H1 (cell line): Measurements from ENCODE around the gene DAAM1. TPM values are rescaled to one million over a fixed set of nuclear protein-coding genes. Genes with fewer than 3 reads are reported as not detected.

Experiments
- CTCF ChIA-PET: fragments of 300-600 bp; sonication (Branson Sonifier 250); formaldehyde crosslinking; loops from one replicate; lab custom pipeline; 2021; ENCODE audit not compliant: partially characterized antibody; lab: Charles Lee
- POLR2A ChIA-PET: fragments of 300-600 bp; sonication (Branson Sonifier 250); formaldehyde crosslinking; loops from one replicate; lab custom pipeline; 2021; ENCODE audit warnings: inconsistent platforms; ENCODE audit not compliant: partially characterized antibody; lab: Charles Lee
- DNase-seq, 2 experiments: peaks; one replicate each; pipeline versions ENCODE4 v3.0.0 to v3.0.0-alpha.2; 2010 to 2022; ENCODE audit warnings: low spot score in 2 of 2, low read depth in 1 of 2, mixed read lengths in 1 of 2
- FAIRE-seq: peaks from 2 replicates; lab custom pipeline; 2011; peaks lifted over from hg19 to GRCh38; lab: Jason Lieb, UNC
- H2AFZ ChIP-seq: 2 replicates; pipeline ENCODE4 v1.8.1; 2012; ENCODE audit warnings: low read length, inconsistent platforms
- H2AK5ac ChIP-seq: 2 replicates; pipeline ENCODE4 v1.6.1; 2013; ENCODE audit warnings: low read depth, low read length
- H2BK120ac ChIP-seq: replicated peaks from 2 replicates; pipeline ENCODE3; 2013; ENCODE audit warnings: low read depth, low read length, inconsistent platforms
- H2BK12ac ChIP-seq: 2 replicates; pipeline ENCODE4 v1.6.1; 2013; ENCODE audit warnings: low read depth, low read length
- H2BK15ac ChIP-seq: 2 replicates; pipeline ENCODE4 v1.6.1; 2013; ENCODE audit warnings: low read length
- H2BK20ac ChIP-seq: 2 replicates; pipeline ENCODE4 v1.6.1; 2013; ENCODE audit warnings: low read length
- H2BK5ac ChIP-seq: 2 replicates; pipeline ENCODE4 v1.6.1; 2013; ENCODE audit warnings: low read depth, low read length
- H3K14ac ChIP-seq: 2 replicates; pipeline ENCODE4 v1.6.1; 2013; ENCODE audit warnings: inconsistent platforms; ENCODE audit not compliant: insufficient read length
- H3K18ac ChIP-seq: 2 replicates; pipeline ENCODE4 v1.6.1; 2013; ENCODE audit warnings: low read length; ENCODE audit errors: extremely low read depth
- H3K23ac ChIP-seq: 2 replicates; pipeline ENCODE4 v1.6.1; 2013; ENCODE audit warnings: inconsistent platforms; ENCODE audit not compliant: insufficient read length
- H3K23me2 ChIP-seq: 2 replicates; pipeline ENCODE4 v1.6.1; 2013; ENCODE audit warnings: low read depth, low read length
- H3K27ac ChIP-seq: 2 replicates; pipeline ENCODE4 v1.6.1; 2011; ENCODE audit warnings: low read depth, low read length, inconsistent platforms
- H3K27me3 ChIP-seq, 4 experiments: replicated peaks in 1 of 4; 1 replicate in 1 of 4; 2 replicates in 3 of 4; pipeline versions ENCODE4 v1.6.1 to v1.8.1; 2011 to 2013; ENCODE audit warnings: low read length in 3 of 4, mild to moderate bottlenecking in 3 of 4, inconsistent platforms in 2 of 4, mixed read lengths in 2 of 4, moderate library complexity in 1 of 4; ENCODE audit not compliant: control insufficient read depth in 3 of 4, insufficient read depth in 3 of 4; ENCODE audit errors: extremely low read depth in 1 of 4
- H3K36me3 ChIP-seq, 4 experiments: 2 replicates each; pipeline versions ENCODE4 v1.6.1 to v1.8.1; 2011 to 2013; ENCODE audit warnings: mild to moderate bottlenecking in 4 of 4, low read length in 3 of 4, moderate library complexity in 2 of 4, control low read depth in 1 of 4, inconsistent platforms in 1 of 4; ENCODE audit not compliant: insufficient read depth in 4 of 4, control insufficient read depth in 2 of 4
- H3K4ac ChIP-seq: replicated peaks from 2 replicates; pipeline ENCODE3; 2013; ENCODE audit warnings: low read length, low read depth, mixed read lengths, inconsistent platforms; ENCODE audit not compliant: insufficient read length
- H3K4me1 ChIP-seq, 4 experiments: replicated peaks in 1 of 4; 1 replicate in 1 of 4; 2 replicates in 3 of 4; pipeline versions ENCODE4 v1.6.1 to v1.8.1; 2011 to 2013; ENCODE audit warnings: low read length in 3 of 4, inconsistent platforms in 2 of 4, mixed read lengths in 1 of 4; ENCODE audit not compliant: insufficient read depth in 4 of 4, control insufficient read depth in 3 of 4
- H3K4me2 ChIP-seq, 2 experiments: 2 replicates each; pipeline versions ENCODE4 v1.6.1 to v1.8.1; 2011 to 2013; ENCODE audit warnings: low read depth in 2 of 2, low read length in 2 of 2, control low read depth in 1 of 2, inconsistent platforms in 1 of 2, mild to moderate bottlenecking in 1 of 2; ENCODE audit not compliant: insufficient read depth in 1 of 2
- H3K4me3 ChIP-seq, 4 experiments: fragments of 200-600, 300-600 bp in 1 of 4; sonication (generic), shearing (Covaris generic), sonication (Bioruptor Twin) in 1 of 4; 2 replicates each; pipeline versions ENCODE4 v1.5.1 to v1.8.1; 2011 to 2016; ENCODE audit warnings: low read length in 4 of 4, low read depth in 3 of 4, control low read depth in 2 of 4, inconsistent platforms in 2 of 4, mild to moderate bottlenecking in 2 of 4, mixed read lengths in 1 of 4, moderate library complexity in 1 of 4; ENCODE audit not compliant: insufficient read depth in 2 of 4; ENCODE audit errors: extremely low read depth in 1 of 4
- H3K56ac ChIP-seq: replicated peaks from 2 replicates; pipeline ENCODE3; 2013; ENCODE audit warnings: low read depth, mild to moderate bottlenecking, mixed read lengths, low read length, inconsistent platforms; ENCODE audit not compliant: insufficient read length
- H3K79me1 ChIP-seq: 2 replicates; pipeline ENCODE4 v1.6.1; 2013; ENCODE audit warnings: low read depth, low read length, control low read depth
- H3K79me2 ChIP-seq, 2 experiments: 2 replicates each; pipeline versions ENCODE4 v1.6.1 to v1.8.1; 2012 to 2013; ENCODE audit warnings: low read length in 2 of 2, mild to moderate bottlenecking in 2 of 2, inconsistent platforms in 1 of 2; ENCODE audit not compliant: insufficient read depth in 2 of 2, control insufficient read depth in 1 of 2
- H3K9ac ChIP-seq, 4 experiments: replicated peaks in 1 of 4; 1 replicate in 1 of 4; 2 replicates in 3 of 4; pipeline versions ENCODE4 v1.6.1 to v1.8.1; 2011 to 2013; ENCODE audit warnings: low read depth in 3 of 4, low read length in 3 of 4, control low read depth in 2 of 4, mild to moderate bottlenecking in 2 of 4, moderate library complexity in 2 of 4, inconsistent platforms in 1 of 4; ENCODE audit errors: extremely low read depth in 1 of 4
- H3K9me3 ChIP-seq, 2 experiments: 2 replicates each; pipeline versions ENCODE4 v1.6.1 to v1.8.1; 2012 to 2013; ENCODE audit warnings: mild to moderate bottlenecking in 2 of 2, moderate library complexity in 2 of 2, control low read depth in 1 of 2, inconsistent platforms in 1 of 2, low read depth in 1 of 2, low read length in 1 of 2, mixed read lengths in 1 of 2; ENCODE audit not compliant: insufficient read depth in 2 of 2
- H4K20me1 ChIP-seq, 2 experiments: replicated peaks in 1 of 2; 2 replicates each; pipeline versions ENCODE3 to v1.8.1; 2011 to 2013; ENCODE audit warnings: inconsistent platforms in 2 of 2, low read length in 2 of 2, mild to moderate bottlenecking in 1 of 2; ENCODE audit not compliant: insufficient read depth in 2 of 2, control insufficient read depth in 1 of 2
- H4K5ac ChIP-seq: 2 replicates; pipeline ENCODE4 v1.6.1; 2013; ENCODE audit warnings: low read length, low read depth, mixed read lengths, inconsistent platforms; ENCODE audit not compliant: insufficient read length
- H4K8ac ChIP-seq: 2 replicates; pipeline ENCODE4 v1.8.0; 2013; ENCODE audit warnings: mild to moderate bottlenecking, moderate library complexity, low read length, inconsistent platforms; ENCODE audit not compliant: insufficient read depth; ENCODE audit errors: extremely low read depth
- H4K91ac ChIP-seq: replicated peaks from 2 replicates; pipeline ENCODE3; 2013; ENCODE audit warnings: low read length, mixed read lengths, inconsistent platforms; ENCODE audit not compliant: insufficient read length
- BCL11A ChIP-seq, 2 experiments: IDR thresholded peaks; one replicate each; pipeline ENCODE4 v1.6.1; 2011; ENCODE audit warnings: low read depth in 2 of 2, low read length in 2 of 2, mild to moderate bottlenecking in 2 of 2
- BRCA1 ChIP-seq: IDR thresholded peaks from 2 replicates; pipeline ENCODE4 v1.6.1; 2012; ENCODE audit warnings: low read depth, low read length, improper control_type of control experiment
- CBX8 ChIP-seq: fragments of 300-800, 300-1000 bp; sonication (generic); IDR thresholded peaks from 2 replicates; pipeline ENCODE4 v1.7.1; 2016; ENCODE audit warnings: low read depth, low read length, borderline replicate concordance
- CEBPB ChIP-seq: IDR thresholded peaks from 2 replicates; pipeline ENCODE4 v1.6.1; 2012; ENCODE audit warnings: low read depth, low read length
- KDM1A ChIP-seq: fragments of 200-600, 300-600 bp; sonication (generic); IDR thresholded peaks from 2 replicates; pipeline ENCODE4 v1.7.1; 2016; ENCODE audit warnings: mild to moderate bottlenecking, low read length, borderline replicate concordance
- MAFK ChIP-seq: IDR thresholded peaks from 2 replicates; pipeline ENCODE4 v1.6.1; 2012; ENCODE audit warnings: low read depth, mild to moderate bottlenecking, improper control_type of control experiment, low read length
- PHF8 ChIP-seq: fragments of 200-600 bp; sonication (generic); conservative IDR thresholded peaks from 2 replicates; pipeline ENCODE4 v1.7.1; 2012; ENCODE audit warnings: low read depth, mild to moderate bottlenecking, inconsistent platforms, low read length, moderate library complexity
- RNF2 ChIP-seq: fragments of 200-900, 300-1000 bp; sonication (generic); IDR thresholded peaks from 2 replicates; pipeline ENCODE4 v1.7.1; 2016; ENCODE audit warnings: borderline replicate concordance, low read depth, mild to moderate bottlenecking, antibody characterized with exemption, low read length; ENCODE audit not compliant: poor library complexity, severe bottlenecking; ENCODE audit errors: missing control alignments
- TBP ChIP-seq: IDR thresholded peaks from 2 replicates; pipeline ENCODE4 v1.6.1; 2011; ENCODE audit warnings: low read depth, low read length, improper control_type of control experiment
- TEAD4 ChIP-seq: IDR thresholded peaks from 2 replicates; pipeline ENCODE4 v1.6.1; 2012; ENCODE audit warnings: low read depth, low read length, inconsistent platforms, mixed read lengths
- WGBS, 2 experiments: shearing (Covaris generic) in 1 of 2; methylation state at CpG; one replicate each; pipeline versions ENCODE4 v1.1.6 to v1.1.7; 2013 to 2015; ENCODE audit warnings: low lambda C conversion rate in 2 of 2, mixed read lengths in 2 of 2, inconsistent platforms in 1 of 2, low coverage in 1 of 2, missing lambda C conversion rate in 1 of 2; ENCODE audit not compliant: insufficient replicate concordance in 2 of 2, insufficient coverage in 1 of 2, insufficient read length in 1 of 2; ENCODE audit errors: extremely low coverage in 1 of 2, missing lambda C conversion rate in 1 of 2; 5-methylcytosine and 5-hydroxymethylcytosine counted together
- polyA plus RNA-seq, 7 experiments: library from polyadenylated mRNA; depleted of rRNA in 3 of 7; stranded (reverse) in 5 of 7; unstranded in 2 of 7; fragments of >200 nt in 5 of 7; fragments of 200-250 nt in 2 of 7; gene quantifications; 1 replicate in 5 of 7; 2 replicates in 1 of 7; 4 replicates in 1 of 7; pipeline versions ENCODE4 v1.2.1 to v1.2.3, GENCODE V29; 2011 to 2013; ENCODE audit warnings: missing spikeins in 2 of 7, mixed read lengths in 2 of 7
- total RNA-seq: library from RNA; stranded (reverse); fragmentation: NEBNext Ultra II Directional; extraction: Animal tissue kit (Norgen Biotek cat#: 25700); gene quantifications from 2 replicates; pipeline ENCODE4 v1.2.1, GENCODE V29; 2021
- TF ChIP-seq, protein P1 (sequence below): IDR thresholded peaks from 2 replicates; pipeline ENCODE4 v1.6.1; 2011; ENCODE audit warnings: low read length, improper control_type of control experiment

The DAAM1 gene
- total and polyA plus RNA-seq, 2 of the 8 experiments (the other 6 are each of a cell fraction or from before 2014, with no cell fraction given) = 5.0 to 44.9 TPM

DNA sequence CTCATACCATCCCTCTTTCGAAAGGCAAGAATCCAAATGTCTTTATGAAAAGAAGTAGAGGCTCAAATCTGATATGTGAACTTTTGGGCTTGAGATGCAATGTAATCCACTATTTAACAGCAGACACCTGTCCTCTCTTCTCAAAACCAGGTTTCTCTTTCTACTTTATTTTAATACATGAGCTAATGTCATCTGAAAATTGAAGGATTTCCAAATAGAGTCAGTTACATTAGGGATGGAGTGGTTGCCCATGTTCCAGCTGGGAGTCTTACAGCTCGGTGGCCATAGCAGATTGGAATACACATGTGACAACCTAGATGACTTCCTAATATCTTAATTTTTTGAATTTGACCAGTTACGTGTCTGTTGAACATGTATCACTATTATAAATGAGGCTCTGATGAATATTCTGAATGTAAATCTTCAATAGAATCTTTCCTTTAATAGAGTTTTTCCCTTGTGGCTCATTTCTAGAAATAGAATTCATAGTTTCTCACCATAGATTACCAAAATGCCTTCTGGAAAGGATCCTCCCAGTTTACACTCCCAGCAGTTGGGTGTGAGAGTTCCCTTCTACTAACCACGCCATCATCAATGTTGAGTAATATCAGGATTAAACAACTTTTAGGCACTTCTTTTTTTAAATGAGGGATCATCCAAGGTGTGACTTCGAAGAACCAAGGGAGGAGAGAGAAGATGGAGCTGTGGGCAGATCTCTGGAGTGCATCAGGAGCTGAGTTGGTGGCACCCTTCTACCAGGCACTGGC is 227.6 kb downstream of the DAAM1 start:
- Histone ChIP-seq H3K9ac (no peak overlapping the region), H3K4ac (no peak overlapping the region), H2BK5ac (no peak overlapping the region), H4K5ac (no peak overlapping the region), H3K9me3 (no peaks in the 10 kb centered on the region), H3K27me3 (no peaks in the 10 kb centered on the region), H3K56ac (no peak overlapping the region), H3K36me3 (no peaks in the 10 kb centered on the region), H3K4me2 (no peak overlapping the region), H2AK5ac (no peak overlapping the region), H4K20me1 (no peaks in the 10 kb centered on the region), H3K23me2 (no peaks in the 10 kb centered on the region; the same call in 1 of the 2 replicates), H3K18ac (no peak overlapping the region), H2AFZ (no peak overlapping the region), H3K79me1 (no peaks in the 10 kb centered on the region), H4K91ac (no peak overlapping the region), H4K8ac (no peak overlapping the region), H3K27ac (no peak overlapping the region), H2BK12ac (no peak overlapping the region), H3K4me1 (no peaks in the 10 kb centered on the region), H2BK20ac (no peak overlapping the region), H3K23ac (no peak overlapping the region), H3K79me2 (no peaks in the 10 kb centered on the region), H2BK120ac (no peak overlapping the region), H3K4me3 (no peak overlapping the region), H3K14ac (no peak overlapping the region), H2BK15ac (no peak overlapping the region)
- POLR2A ChIA-PET = interaction anchor here (0.7 kb wide), 1 partner anchor 516 kb away, joined by 4 read pairs; no protein-coding TSS in a partner anchor
- CTCF ChIA-PET = interaction anchor here (0.7 kb wide), 1 partner anchor 45 kb away, joined by 3 read pairs; no protein-coding TSS in a partner anchor
- WGBS, 2 experiments = 88% methylated on average over 5 of the region's 5 CpGs; no CpG with 5 or more reads in 1 of the 2 experiments
- no peak for DNase-seq
- FAIRE-seq = no peak
- TF ChIP-seq KDM1A (no peak), BCL11A (IDR thresholded peaks at IDR 0.05; ENCODE audit: low read depth in 2 of 2, low read length in 2 of 2) (no peak), BRCA1 (no peak), RNF2 (no peak), CEBPB (no peak), MAFK (no peak), TEAD4 (no peak), TBP (no peak), CBX8 (no peak), PHF8 (no peak)
- TF ChIP-seq, protein P1, sequence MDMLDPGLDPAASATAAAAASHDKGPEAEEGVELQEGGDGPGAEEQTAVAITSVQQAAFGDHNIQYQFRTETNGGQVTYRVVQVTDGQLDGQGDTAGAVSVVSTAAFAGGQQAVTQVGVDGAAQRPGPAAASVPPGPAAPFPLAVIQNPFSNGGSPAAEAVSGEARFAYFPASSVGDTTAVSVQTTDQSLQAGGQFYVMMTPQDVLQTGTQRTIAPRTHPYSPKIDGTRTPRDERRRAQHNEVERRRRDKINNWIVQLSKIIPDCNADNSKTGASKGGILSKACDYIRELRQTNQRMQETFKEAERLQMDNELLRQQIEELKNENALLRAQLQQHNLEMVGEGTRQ = no peak
